ENCODE data around the gene SOX2.

Gene SOX2

DNA sequence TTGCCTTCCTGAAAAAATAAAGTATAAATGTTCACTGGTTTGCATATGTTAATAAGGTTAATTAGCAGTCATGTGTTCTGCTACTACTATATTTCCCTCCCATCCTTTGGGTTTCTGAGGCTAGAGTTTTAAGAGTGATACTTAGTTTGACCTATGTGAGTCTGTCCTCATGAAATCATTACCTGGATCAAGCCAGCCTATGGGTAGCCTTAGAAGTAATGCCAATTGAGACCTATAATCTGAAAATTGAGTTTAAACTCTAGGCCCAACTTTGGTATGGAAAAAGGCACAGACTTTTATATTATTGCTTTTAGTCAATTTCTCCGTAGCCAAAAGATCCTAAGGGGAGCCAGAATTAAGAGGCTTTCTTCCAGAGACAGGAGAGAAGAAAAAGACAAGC, 18.4 kb upstream of the SOX2 start:
- H3K9me3 ChIP-seq (ENCODE audit: control insufficient read depth, low read length): no peaks in the 10 kb centered on the region
- H3K18ac ChIP-seq (ENCODE audit: low read depth in 1 of 2, low read length in 2 of 2): no peak overlapping the region
- H4K8ac ChIP-seq (ENCODE audit: low read length): no peak overlapping the region
- H3K4ac ChIP-seq (ENCODE audit: low read depth in 1 of 2, low read length in 2 of 2): no peak overlapping the region
- no peak overlapping the region for H2AK5ac ChIP-seq (ENCODE audit: low read length, severe bottlenecking)
- peaks cover 24 to 35% of the 10 kb centered on the region in 2 experiments for H3K27me3 ChIP-seq (ENCODE audit: control insufficient read depth in 1 of 2, insufficient read depth in 1 of 2, low read length in 2 of 2)
- no peak overlapping the region for H3K9ac ChIP-seq (ENCODE audit: low read length)
- H2BK12ac ChIP-seq (ENCODE audit: low read length in 2 of 2): no peak overlapping the region
- H3K23ac ChIP-seq (ENCODE audit: low read length in 2 of 2): no peak overlapping the region
- no peaks in the 10 kb centered on the region for H3K36me3 ChIP-seq (ENCODE audit: control insufficient read depth in 1 of 2, insufficient read depth in 2 of 2, low read depth in 1 of 2, low read length in 2 of 2)
- WGBS: 67% methylated on average over 1 of the region's 1 CpG
- H3K4me1 ChIP-seq (ENCODE audit: control insufficient read depth, insufficient read depth, low read depth, low read length): peaks cover 12% of the 10 kb centered on the region
- no peak overlapping the region for H3K4me3 ChIP-seq (ENCODE audit: insufficient read depth in 1 of 2, low read depth in 1 of 2, low read length in 2 of 2)
- H2BK15ac ChIP-seq (ENCODE audit: low read depth, poor library complexity, severe bottlenecking): no peak overlapping the region
- H2AFZ ChIP-seq (ENCODE audit: low read depth, low read length): no peak overlapping the region
- H3K14ac ChIP-seq (ENCODE audit: low read length in 2 of 2): no peak overlapping the region
- no peak overlapping the region for H3K27ac ChIP-seq (ENCODE audit: low read length, poor library complexity, severe bottlenecking)
- no peak overlapping the region for H2BK120ac ChIP-seq (ENCODE audit: low read depth, low read length)
- no peak overlapping the region for H3K4me2 ChIP-seq (ENCODE audit: low read length, poor library complexity, severe bottlenecking)
- H4K91ac ChIP-seq (ENCODE audit: low read length): no peak overlapping the region
- no peaks in the 10 kb centered on the region for H3K79me1 ChIP-seq (replicated peaks; ENCODE audit: low read length, poor library complexity, severe bottlenecking)
- H2BK5ac ChIP-seq (ENCODE audit: low read depth, low read length, poor library complexity, severe bottlenecking): no peak overlapping the region
- no peak for DNase-seq

GRCh38 chr3:181694805-181695660, 16.7 kb upstream of the SOX2 start:
- peaks cover 12% of the 10 kb centered on the region for H3K4me1 ChIP-seq (ENCODE audit: control insufficient read depth, insufficient read depth, low read depth, low read length)
- H2BK15ac ChIP-seq (ENCODE audit: low read depth, poor library complexity, severe bottlenecking): no peak overlapping the region
- H3K18ac ChIP-seq (ENCODE audit: low read depth in 1 of 2, low read length in 2 of 2): no peak overlapping the region
- H3K9ac ChIP-seq (ENCODE audit: low read length): peak overlapping the region; percentile 76
- H2BK120ac ChIP-seq (ENCODE audit: low read depth, low read length): no peak overlapping the region
- no peak overlapping the region for H2AK5ac ChIP-seq (ENCODE audit: low read length, severe bottlenecking)
- no peak overlapping the region for H2BK12ac ChIP-seq (ENCODE audit: low read length in 2 of 2)
- H3K36me3 ChIP-seq (ENCODE audit: control insufficient read depth in 1 of 2, insufficient read depth in 2 of 2, low read depth in 1 of 2, low read length in 2 of 2): no peaks in the 10 kb centered on the region
- H3K23ac ChIP-seq (ENCODE audit: low read length in 2 of 2): no peak overlapping the region
- no peak overlapping the region for H4K8ac ChIP-seq (ENCODE audit: low read length)
- no peaks in the 10 kb centered on the region for H3K79me1 ChIP-seq (replicated peaks; ENCODE audit: low read length, poor library complexity, severe bottlenecking)
- DNase-seq: no peak
- H4K91ac ChIP-seq (ENCODE audit: low read length): no peak overlapping the region
- no peaks in the 10 kb centered on the region for H3K9me3 ChIP-seq (ENCODE audit: control insufficient read depth, low read length)
- peak overlapping the region; percentile 48 to 77 for H3K4me3 ChIP-seq (ENCODE audit: insufficient read depth in 1 of 2, low read depth in 1 of 2, low read length in 2 of 2)
- no peak overlapping the region for H2AFZ ChIP-seq (ENCODE audit: low read depth, low read length)
- no peak overlapping the region for H2BK5ac ChIP-seq (ENCODE audit: low read depth, low read length, poor library complexity, severe bottlenecking)
- no peak overlapping the region for H3K27ac ChIP-seq (ENCODE audit: low read length, poor library complexity, severe bottlenecking)
- peak overlapping the region; percentile 80 for H3K4me2 ChIP-seq (ENCODE audit: low read length, poor library complexity, severe bottlenecking)
- WGBS: 15% methylated on average over 47 of the region's 53 CpGs
- H3K4ac ChIP-seq (ENCODE audit: low read depth in 1 of 2, low read length in 2 of 2): no peak overlapping the region
- H3K27me3 ChIP-seq (ENCODE audit: control insufficient read depth in 1 of 2, insufficient read depth in 1 of 2, low read length in 2 of 2): peaks cover 42 to 50% of the 10 kb centered on the region in 2 experiments
- H3K14ac ChIP-seq (ENCODE audit: low read length in 2 of 2): no peak overlapping the region

GRCh38 chr3:181695661-181696491, 15.8 kb upstream of the SOX2 start:
- no peaks in the 10 kb centered on the region for H3K9me3 ChIP-seq (ENCODE audit: control insufficient read depth, low read length)
- H3K36me3 ChIP-seq (ENCODE audit: control insufficient read depth in 1 of 2, insufficient read depth in 2 of 2, low read depth in 1 of 2, low read length in 2 of 2): no peaks in the 10 kb centered on the region
- no peaks in the 10 kb centered on the region for H3K79me1 ChIP-seq (replicated peaks; ENCODE audit: low read length, poor library complexity, severe bottlenecking)
- no peak overlapping the region for H2BK12ac ChIP-seq (ENCODE audit: low read length in 2 of 2)
- no peak overlapping the region for H2BK5ac ChIP-seq (ENCODE audit: low read depth, low read length, poor library complexity, severe bottlenecking)
- DNase-seq: no peak
- no peak overlapping the region for H4K91ac ChIP-seq (ENCODE audit: low read length)
- no peak overlapping the region for H3K18ac ChIP-seq (ENCODE audit: low read depth in 1 of 2, low read length in 2 of 2)
- peaks cover 48 to 52% of the 10 kb centered on the region in 2 experiments for H3K27me3 ChIP-seq (ENCODE audit: control insufficient read depth in 1 of 2, insufficient read depth in 1 of 2, low read length in 2 of 2)
- no peak overlapping the region for H2AK5ac ChIP-seq (ENCODE audit: low read length, severe bottlenecking)
- no peak overlapping the region for H3K23ac ChIP-seq (ENCODE audit: low read length in 2 of 2)
- H2BK120ac ChIP-seq (ENCODE audit: low read depth, low read length): no peak overlapping the region
- whole genome bisulfite sequencing: 2% methylated on average over 54 of the region's 65 CpGs
- peak overlapping the region; percentile 48 to 77 for H3K4me3 ChIP-seq (ENCODE audit: insufficient read depth in 1 of 2, low read depth in 1 of 2, low read length in 2 of 2)
- H3K4me2 ChIP-seq (ENCODE audit: low read length, poor library complexity, severe bottlenecking): peak overlapping the region; percentile 80
- H4K8ac ChIP-seq (ENCODE audit: low read length): no peak overlapping the region
- H3K9ac ChIP-seq (ENCODE audit: low read length): peak overlapping the region; percentile 76
- H2AFZ ChIP-seq (ENCODE audit: low read depth, low read length): no peak overlapping the region
- H3K4me1 ChIP-seq (ENCODE audit: control insufficient read depth, insufficient read depth, low read depth, low read length): peaks cover 12% of the 10 kb centered on the region
- no peak overlapping the region for H3K4ac ChIP-seq (ENCODE audit: low read depth in 1 of 2, low read length in 2 of 2)
- no peak overlapping the region for H2BK15ac ChIP-seq (ENCODE audit: low read depth, poor library complexity, severe bottlenecking)
- no peak overlapping the region for H3K14ac ChIP-seq (ENCODE audit: low read length in 2 of 2)
- no peak overlapping the region for H3K27ac ChIP-seq (ENCODE audit: low read length, poor library complexity, severe bottlenecking)

- Histone ChIP-seq H2AK5ac (ENCODE audit: low read length, severe bottlenecking) (no peak overlapping the region), H4K91ac (ENCODE audit: low read length) (no peak overlapping the region), H2AFZ (ENCODE audit: low read depth, low read length) (no peak overlapping the region), H2BK5ac (ENCODE audit: low read depth, low read length, poor library complexity, severe bottlenecking) (no peak overlapping the region), H3K79me1 (replicated peaks; ENCODE audit: low read length, poor library complexity, severe bottlenecking) (no peaks in the 10 kb centered on the region), H3K4ac (ENCODE audit: low read depth in 1 of 2, low read length in 2 of 2) (no peak overlapping the region), H3K9me3 (ENCODE audit: control insufficient read depth, low read length) (no peaks in the 10 kb centered on the region), H3K23ac (ENCODE audit: low read length in 2 of 2) (no peak overlapping the region), H4K8ac (ENCODE audit: low read length) (no peak overlapping the region), H3K4me2 (ENCODE audit: low read length, poor library complexity, severe bottlenecking) (no peak overlapping the region), H3K27me3 (ENCODE audit: control insufficient read depth in 1 of 2, insufficient read depth in 1 of 2, low read length in 2 of 2) (peaks cover 48 to 55% of the 10 kb centered on the region in 2 experiments), H3K4me1 (ENCODE audit: control insufficient read depth, insufficient read depth, low read depth, low read length) (peaks cover 12% of the 10 kb centered on the region), H3K27ac (ENCODE audit: low read length, poor library complexity, severe bottlenecking) (no peak overlapping the region), H3K4me3 (ENCODE audit: insufficient read depth in 1 of 2, low read depth in 1 of 2, low read length in 2 of 2) (peak overlapping the region in 1 of 2 experiments; percentile 77), H3K9ac (ENCODE audit: low read length) (peak overlapping the region; percentile 76), H3K18ac (ENCODE audit: low read depth in 1 of 2, low read length in 2 of 2) (no peak overlapping the region), H2BK120ac (ENCODE audit: low read depth, low read length) (no peak overlapping the region), H2BK15ac (ENCODE audit: low read depth, poor library complexity, severe bottlenecking) (no peak overlapping the region), H3K36me3 (ENCODE audit: control insufficient read depth in 1 of 2, insufficient read depth in 2 of 2, low read depth in 1 of 2, low read length in 2 of 2) (no peaks in the 10 kb centered on the region), H2BK12ac (ENCODE audit: low read length in 2 of 2) (no peak overlapping the region), H3K14ac (ENCODE audit: low read length in 2 of 2) (no peak overlapping the region)
- WGBS: 44% methylated on average over 10 of the region's 11 CpGs
- no peak for DNase-seq
Observed at GRCh38 chr3:181696626-181697230, 15.0 kb upstream of the SOX2 start.

Data from mesenchymal stem cell (in vitro differentiated cells and primary cell).